Hematopoietic multipotent progenitor cell treated with erythropoietin and hydrocortisone succinate and interleukin-3 and kit ligand, for 6 days (in vitro differentiated cells): ENCODE results near the gene PLA2G5.

Source experiments
- DNase-seq: peaks from one replicate; pipeline ENCODE4 v3.0.0-alpha.2; 2015

PLA2G5 gene

DNA sequence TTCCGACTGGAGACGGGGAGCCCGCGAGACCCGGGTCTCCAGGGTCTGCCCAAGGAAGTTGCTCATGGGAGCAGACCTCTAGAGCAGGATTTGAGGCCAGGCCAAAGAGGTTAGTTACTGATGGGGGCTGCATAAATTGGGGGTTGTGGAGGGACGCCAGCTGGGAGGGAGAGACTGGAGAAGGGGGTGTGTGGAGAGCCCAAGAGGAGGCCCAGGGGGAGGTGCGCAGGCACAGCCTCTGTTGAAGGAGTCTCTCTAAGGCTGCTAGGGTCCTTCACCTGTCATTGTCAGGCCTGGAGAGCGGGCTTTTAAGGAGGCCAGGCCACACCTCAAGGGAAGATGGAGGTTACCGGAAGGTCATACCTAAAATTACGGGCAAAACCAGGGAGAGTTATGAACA, 363 bp downstream of the PLA2G5 start:
- no peak for DNase-seq

- no peak for DNase-seq
These were observed 1.4 kb downstream of the PLA2G5 start for GRCh38 chr1:20071416-20071815.

DNA sequence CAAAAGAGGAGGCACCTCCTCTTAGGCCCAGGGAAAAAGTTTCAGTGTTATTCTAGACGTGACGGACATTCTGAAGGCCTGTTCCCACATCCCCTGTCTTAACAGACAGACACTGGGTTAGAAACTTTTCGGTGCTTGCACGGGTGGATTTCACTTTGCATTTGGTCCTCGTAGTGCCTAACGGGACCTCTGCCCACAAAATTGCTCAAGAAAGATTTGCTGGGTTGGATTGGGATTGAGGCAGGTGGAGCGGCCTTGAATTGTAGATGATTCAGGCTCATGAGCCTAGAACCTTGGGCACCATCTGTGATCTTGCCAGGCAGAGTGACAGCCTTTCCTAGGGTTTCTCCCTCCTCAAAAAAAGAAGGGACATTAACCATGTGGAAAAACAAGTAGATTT, 2.8 kb downstream of the PLA2G5 start:
- no peak for DNase-seq

DNA sequence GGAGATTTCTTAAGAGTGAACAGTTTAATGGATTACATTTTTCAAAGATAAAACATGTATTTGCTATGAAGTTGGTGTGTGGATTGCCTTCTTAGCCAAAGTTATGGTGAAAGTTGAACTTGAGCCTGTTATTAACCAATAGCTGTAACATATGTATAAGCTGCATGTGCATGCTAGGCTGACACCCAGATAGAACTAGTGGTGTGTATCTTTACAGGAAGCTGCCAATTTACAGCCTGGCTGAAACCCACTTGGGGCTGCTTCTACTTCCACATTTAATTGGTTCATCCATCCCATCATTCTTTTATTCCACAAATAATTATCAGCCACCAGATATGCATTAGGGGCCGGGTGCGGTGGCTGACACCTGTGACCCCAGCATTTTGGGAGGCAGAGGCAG, 3.3 kb downstream of the PLA2G5 start:
- DNase-seq = no peak

GRCh38 chr1:20074055-20074724, 4.2 kb downstream of the PLA2G5 start:
- DNase-seq = no peak

GRCh38 chr1:20074725-20075171, 4.8 kb downstream of the PLA2G5 start:
- no peak for DNase-seq

GRCh38 chr1:20075345-20075744, 5.4 kb downstream of the PLA2G5 start:
- no peak for DNase-seq

DNA sequence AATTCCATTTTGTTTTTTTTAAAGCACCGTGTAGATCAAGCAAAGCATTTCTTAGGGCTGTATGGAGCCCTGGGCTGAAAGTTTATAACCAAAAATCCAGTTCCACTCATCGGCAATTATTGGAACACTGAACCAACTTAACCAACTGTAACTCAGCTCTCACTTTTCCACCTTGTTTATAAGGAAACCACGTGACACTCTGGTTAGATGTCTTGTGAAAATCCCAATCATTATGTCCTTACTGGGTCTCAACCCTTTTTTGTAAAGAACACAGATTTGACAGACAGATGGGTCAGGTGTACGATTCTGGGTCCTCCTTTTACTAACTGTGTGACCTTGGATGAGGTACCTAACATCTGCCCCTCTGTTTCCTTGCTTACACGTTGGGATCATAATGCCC, 6.2 kb downstream of the PLA2G5 start:
- DNase-seq = no peak

GRCh38 chr1:20076710-20077461, 6.9 kb downstream of the PLA2G5 start:
- no peak for DNase-seq

- no peak for DNase-seq
These were observed 8.2 kb downstream of the PLA2G5 start for GRCh38 chr1:20078171-20078651.

DNA sequence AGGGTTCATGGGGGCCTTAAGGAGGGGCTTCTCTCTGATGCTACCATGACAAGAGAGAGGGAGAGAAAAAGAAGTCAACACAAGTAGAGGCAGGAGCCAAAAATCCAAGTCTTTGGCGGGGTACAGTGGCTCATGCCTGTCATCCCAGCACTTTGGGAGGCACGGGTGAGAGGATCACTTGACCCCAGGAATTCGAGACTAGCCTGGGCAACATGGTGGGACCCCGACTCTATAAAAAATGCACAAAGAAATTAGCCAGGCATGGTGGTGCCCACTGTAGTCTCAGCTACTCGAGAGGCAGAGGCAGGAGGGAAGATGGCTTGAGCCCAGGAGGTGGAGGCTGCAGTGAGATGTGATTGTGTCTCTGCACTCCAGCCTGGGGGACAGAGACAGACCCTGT, 8.7 kb downstream of the PLA2G5 start:
- DNase-seq = no peak

- no peak for DNase-seq
These were observed 9.8 kb downstream of the PLA2G5 start for GRCh38 chr1:20079661-20080305.

- peak; percentile 23 for DNase-seq
These were observed 10.7 kb downstream of the PLA2G5 start for GRCh38 chr1:20080441-20081352.

DNA sequence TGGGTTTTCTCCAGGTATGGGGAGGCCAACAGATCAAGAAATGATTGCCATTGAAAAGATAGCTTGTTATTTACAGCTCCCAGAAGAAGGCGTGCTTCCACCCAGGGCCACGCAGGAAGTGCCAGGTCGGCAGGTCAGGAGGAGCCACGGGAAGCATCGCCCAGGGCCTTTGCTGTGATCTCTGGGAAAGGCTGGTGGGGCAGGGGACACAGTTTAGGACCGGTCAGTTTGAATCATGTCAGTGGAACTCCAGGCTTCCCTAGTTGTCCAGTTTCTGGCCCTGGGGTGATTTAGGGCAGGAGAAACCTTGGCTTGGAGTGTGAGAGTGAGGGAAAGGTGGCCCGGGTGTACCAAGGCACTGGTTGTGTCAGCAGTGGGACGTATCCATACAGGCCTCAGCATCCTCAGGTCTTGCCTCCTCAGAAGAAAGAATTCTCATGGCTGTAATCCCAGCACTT, 11.4 kb downstream of the PLA2G5 start:
- no peak for DNase-seq

DNA sequence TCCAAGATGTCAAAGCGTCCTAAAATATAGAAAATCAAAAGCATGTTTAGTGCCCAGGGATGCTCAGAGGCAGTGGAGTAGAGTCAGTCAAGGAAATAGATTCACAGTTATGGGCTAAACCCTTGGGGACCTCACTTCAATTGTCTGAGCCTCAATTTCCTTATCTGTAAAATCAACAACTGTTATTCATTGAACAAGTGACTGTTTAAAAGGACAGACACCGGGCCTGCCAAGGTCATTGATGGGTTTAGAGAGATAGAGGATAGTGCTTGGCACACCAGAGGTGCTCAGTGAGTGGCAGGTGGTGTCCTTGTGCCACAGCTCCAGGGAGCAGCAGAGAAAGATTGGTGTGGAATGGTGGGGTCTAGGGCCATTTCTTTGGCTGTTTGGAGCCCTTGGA, 12.8 kb downstream of the PLA2G5 start:
- no peak for DNase-seq

DNA sequence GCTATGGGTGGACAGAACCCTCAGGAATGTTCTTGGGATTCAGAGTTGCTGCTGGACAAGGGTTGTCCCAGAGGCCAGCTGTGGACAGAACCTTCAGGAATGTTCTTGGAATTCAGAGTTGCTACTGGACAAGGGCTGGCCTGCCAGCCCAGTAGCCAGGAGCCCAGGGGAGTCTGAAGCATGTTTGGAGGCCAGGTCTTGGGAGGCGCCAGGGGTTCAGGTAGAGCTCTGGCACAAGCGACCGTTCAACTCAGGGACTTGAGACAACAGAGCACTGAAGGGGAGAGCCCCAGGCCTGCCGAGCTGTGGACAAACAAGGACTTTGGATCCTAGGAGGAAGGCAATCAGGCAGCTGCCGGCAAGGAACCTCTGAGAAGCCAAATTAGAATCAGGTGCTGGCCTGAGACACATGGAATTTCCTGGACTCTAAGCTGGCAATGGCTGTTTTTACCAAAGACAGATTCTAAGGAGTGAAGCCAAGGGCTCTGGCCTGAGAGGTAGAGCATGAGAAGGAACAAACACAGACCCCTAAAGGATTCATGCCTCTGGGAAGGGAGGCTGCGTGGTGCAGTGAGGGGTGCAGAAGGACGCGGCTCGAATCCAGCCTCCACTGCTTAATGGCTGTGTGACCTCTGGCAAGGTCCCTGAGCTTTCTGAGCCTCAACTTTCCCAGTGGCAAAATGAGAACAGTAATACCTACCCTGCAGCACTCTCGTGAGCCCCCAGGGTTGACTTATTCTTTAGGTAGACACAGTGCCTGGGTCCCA, 13.4 kb downstream of the PLA2G5 start:
- DNase-seq = no peak

DNA sequence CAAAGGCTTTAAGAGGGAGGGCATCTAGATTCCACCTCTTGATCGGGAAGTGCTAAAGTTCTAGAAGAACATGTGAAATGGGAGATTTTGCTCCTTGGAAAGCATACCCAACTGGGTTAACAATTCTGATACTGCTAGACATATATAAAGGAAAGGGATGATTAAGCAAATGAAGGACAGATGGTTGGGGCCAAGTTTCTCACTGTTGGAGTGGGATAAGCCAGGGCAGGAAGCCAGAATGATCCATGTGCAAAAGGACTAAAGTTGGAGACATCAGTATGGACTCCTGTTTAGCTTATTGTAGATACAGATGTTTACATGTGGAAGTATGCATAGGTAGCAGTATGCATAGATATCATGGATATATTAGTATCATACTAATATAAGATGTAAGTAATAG, 16.8 kb downstream of the PLA2G5 start:
- no peak for DNase-seq

DNA sequence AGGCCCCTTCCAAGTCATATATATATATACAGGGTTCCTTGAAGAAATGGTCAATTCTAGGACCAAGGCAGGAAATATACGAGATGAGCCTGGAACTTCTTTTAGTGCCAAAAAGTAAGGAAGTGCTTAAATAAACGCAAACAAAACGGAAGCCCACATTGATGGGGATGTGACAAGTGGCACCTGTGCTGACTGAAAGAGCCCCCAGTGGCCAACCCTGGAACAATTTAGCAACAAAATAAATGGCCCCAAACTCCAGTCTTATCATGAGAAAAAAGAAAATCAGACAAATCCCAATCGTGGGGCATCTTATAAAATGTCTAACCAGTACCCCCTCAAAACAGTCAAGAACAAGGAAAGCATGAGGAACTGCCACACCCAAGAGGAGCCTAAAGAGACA, 17.7 kb downstream of the PLA2G5 start:
- peak; percentile 26 for DNase-seq

DNA sequence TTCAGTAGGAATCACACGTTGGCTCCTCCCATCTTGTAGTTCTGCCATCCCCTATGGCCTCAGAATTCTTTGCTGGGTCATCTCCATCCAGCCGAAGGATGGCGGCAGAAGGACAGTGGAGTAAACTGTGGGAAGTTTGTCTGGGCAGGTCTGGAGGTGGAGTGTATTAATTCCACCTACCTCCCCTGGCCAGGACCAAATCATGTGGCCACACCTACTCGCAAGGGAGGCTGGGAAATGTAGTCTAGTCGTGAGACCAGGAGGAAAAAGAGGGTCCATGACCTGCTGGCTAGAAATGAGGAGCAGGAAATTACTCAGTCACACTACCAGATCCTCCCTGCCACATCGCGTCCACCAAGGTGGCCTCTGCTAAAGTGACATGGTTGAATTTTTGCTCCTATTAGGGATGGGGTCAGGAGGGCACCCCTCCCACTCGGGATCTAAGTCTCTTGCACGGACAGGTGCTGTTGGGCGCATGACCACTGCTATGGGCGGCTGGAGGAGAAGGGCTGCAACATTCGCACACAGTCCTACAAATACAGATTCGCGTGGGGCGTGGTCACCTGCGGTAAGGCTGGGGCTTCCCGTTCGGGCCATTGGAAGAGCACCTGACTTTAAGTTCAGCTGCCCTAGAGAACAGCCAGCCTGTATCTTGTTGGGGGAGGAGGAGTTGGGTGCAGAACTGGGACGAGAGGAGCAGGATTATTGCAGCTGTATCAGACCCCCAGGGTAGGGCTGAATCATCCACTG, 19.5 kb downstream of the PLA2G5 start:
- no peak for DNase-seq

GRCh38 chr1:20090119-20090518, 20.1 kb downstream of the PLA2G5 start:
- no peak for DNase-seq

- DNase-seq = no peak
These were observed 20.6 kb downstream of the PLA2G5 start for GRCh38 chr1:20090641-20091040.
